Transverse colon (tissue), 4 donors: ENCODE results near the gene PLCL1.

Experiments used
- CTCF ChIP-seq, 5 experiments: fragments of 200-600 bp in 3 of 5; fragments of 450-650 bp in 2 of 5; sonication (generic) in 3 of 5; IDR thresholded peaks; 1 replicate in 2 of 5; 2 replicates in 3 of 5; pipeline ENCODE4 v1.5.1; 2016 to 2017; ENCODE audit warnings: antibody characterized with exemption in 5 of 5, inconsistent platforms in 3 of 5, mild to moderate bottlenecking in 2 of 5, moderate library complexity in 1 of 5
- EP300 ChIP-seq: sonication (generic); formaldehyde crosslinking; IDR thresholded peaks from one replicate; pipeline ENCODE4 v1.6.1; 2017; ENCODE audit warnings: antibody characterized with exemption, low read depth
- POLR2A ChIP-seq: fragments of 450-650 bp; IDR thresholded peaks from one replicate; pipeline ENCODE4 v1.6.1; 2016; ENCODE audit warnings: antibody characterized with exemption, mild to moderate bottlenecking, moderate library complexity
- POLR2AphosphoS5 ChIP-seq, 3 donors: sonication (generic); formaldehyde crosslinking; IDR thresholded peaks; one replicate each; pipeline ENCODE4 v1.6.1; 2016; ENCODE audit warnings: antibody characterized with exemption in 3 of 3

GRCh38 chr2:197952540-197953202 is 148.3 kb downstream of the PLCL1 start:
- no peak for TF ChIP-seq CTCF (IDR thresholded peaks at IDR 0.05)
- no peak for TF ChIP-seq POLR2A
- no peak for TF ChIP-seq EP300
- TF ChIP-seq POLR2AphosphoS5 (IDR thresholded peaks at IDR 0.05): no peak
